NT2/D1 (cell line): ENCODE data around the gene DDX5.

Experiments
- DNase-seq: peaks from one replicate; pipeline ENCODE4 v3.0.0-alpha.2; 2011; ENCODE audit warnings: low read depth, low spot score
- H3K27me3 ChIP-seq: 2 replicates; pipeline ENCODE4 v1.6.0; 2011; ENCODE audit warnings: mild to moderate bottlenecking; ENCODE audit not compliant: insufficient read length, insufficient read depth
- H3K36me3 ChIP-seq: 2 replicates; pipeline ENCODE4 v1.6.1; 2011; ENCODE audit warnings: mild to moderate bottlenecking, low read length, mixed read lengths; ENCODE audit not compliant: insufficient read depth, insufficient read length
- H3K4me1 ChIP-seq: 2 replicates; pipeline ENCODE4 v1.5.1; 2011; ENCODE audit not compliant: insufficient read depth, insufficient read length
- H3K4me3 ChIP-seq: 2 replicates; pipeline ENCODE4 v1.5.1; 2011; ENCODE audit warnings: low read depth; ENCODE audit not compliant: insufficient read length
- H3K9ac ChIP-seq: 2 replicates; pipeline ENCODE4 v1.6.0; 2011; ENCODE audit warnings: low read depth; ENCODE audit not compliant: insufficient read length
- H3K9me3 ChIP-seq: 2 replicates; pipeline ENCODE4 v1.5.1; 2011; ENCODE audit warnings: mild to moderate bottlenecking, low read length; ENCODE audit not compliant: insufficient read depth
- SUZ12 ChIP-seq: IDR thresholded peaks from 2 replicates; pipeline ENCODE4 v1.6.1; 2011; ENCODE audit not compliant: insufficient read length, insufficient read depth; ENCODE audit errors: extremely low read depth
- YY1 ChIP-seq: IDR thresholded peaks from 2 replicates; pipeline ENCODE4 v1.6.1; 2011; ENCODE audit not compliant: insufficient read length, insufficient read depth
- ZNF274 ChIP-seq: IDR thresholded peaks from 2 replicates; pipeline ENCODE4 v1.6.1; 2011; ENCODE audit warnings: mild to moderate bottlenecking, low read depth, low read length

DDX5 gene

GRCh38 chr17:64491034-64491860 is 14.8 kb downstream of the DDX5 start:
- no peak overlapping the region for H3K9ac ChIP-seq
- TF ChIP-seq YY1 (no peak), SUZ12 (no peak), ZNF274 (no peak)
- no peaks in the 10 kb centered on the region for H3K27me3 ChIP-seq
- peaks cover 23% of the 10 kb centered on the region for H3K9me3 ChIP-seq
- H3K36me3 ChIP-seq = peaks cover 68% of the 10 kb centered on the region
- no peak overlapping the region for H3K4me3 ChIP-seq
- H3K4me1 ChIP-seq = no peaks in the 10 kb centered on the region
- DNase-seq = no peak

- peaks cover 23% of the 10 kb centered on the region for H3K9me3 ChIP-seq
- TF ChIP-seq ZNF274 (no peak), SUZ12 (no peak), YY1 (no peak)
- no peaks in the 10 kb centered on the region for H3K4me1 ChIP-seq
- H3K4me3 ChIP-seq = no peak overlapping the region
- H3K27me3 ChIP-seq = no peaks in the 10 kb centered on the region
- DNase-seq = no peak
- peaks cover 95% of the 10 kb centered on the region for H3K36me3 ChIP-seq
- H3K9ac ChIP-seq = no peak overlapping the region
Measured at GRCh38 chr17:64488301-64488700, 17.8 kb downstream of the DDX5 start.

GRCh38 chr17:64484380-64484779 is 21.7 kb downstream of the DDX5 start:
- TF ChIP-seq YY1 = no peak
- no peak for TF ChIP-seq SUZ12
- TF ChIP-seq ZNF274 = no peak
- Histone ChIP-seq H3K36me3 (peaks cover 85% of the 10 kb centered on the region), H3K4me1 (no peaks in the 10 kb centered on the region), H3K9ac (no peak overlapping the region), H3K9me3 (no peaks in the 10 kb centered on the region), H3K4me3 (no peak overlapping the region), H3K27me3 (no peaks in the 10 kb centered on the region)
- DNase-seq = no peak

DNA sequence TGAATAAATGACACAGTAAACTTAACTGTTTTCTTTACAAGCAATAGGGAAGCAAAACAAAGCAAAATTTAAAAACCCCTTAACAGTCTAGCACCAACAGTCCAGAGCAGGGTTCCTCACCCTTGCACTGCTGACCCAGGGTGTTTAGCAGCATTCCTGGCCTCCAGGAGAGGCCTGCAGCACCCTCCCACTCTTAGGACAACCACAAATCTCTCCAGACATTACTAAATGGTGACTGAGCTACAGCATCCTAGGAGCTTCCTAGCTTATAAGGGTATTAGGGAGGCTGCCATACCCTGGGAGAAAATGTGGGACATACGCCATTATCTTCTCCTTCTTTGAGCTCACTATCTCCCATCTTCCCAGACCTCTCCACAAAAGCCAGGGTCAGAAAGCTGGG is 25.1 kb downstream of the DDX5 start:
- DNase-seq = no peak
- peaks cover 69% of the 10 kb centered on the region for H3K36me3 ChIP-seq
- H3K4me1 ChIP-seq = no peaks in the 10 kb centered on the region
- no peak overlapping the region for H3K4me3 ChIP-seq
- H3K27me3 ChIP-seq = no peaks in the 10 kb centered on the region
- no peaks in the 10 kb centered on the region for H3K9me3 ChIP-seq
- H3K9ac ChIP-seq = no peak overlapping the region
- TF ChIP-seq ZNF274 (no peak), SUZ12 (no peak), YY1 (no peak)

DNA sequence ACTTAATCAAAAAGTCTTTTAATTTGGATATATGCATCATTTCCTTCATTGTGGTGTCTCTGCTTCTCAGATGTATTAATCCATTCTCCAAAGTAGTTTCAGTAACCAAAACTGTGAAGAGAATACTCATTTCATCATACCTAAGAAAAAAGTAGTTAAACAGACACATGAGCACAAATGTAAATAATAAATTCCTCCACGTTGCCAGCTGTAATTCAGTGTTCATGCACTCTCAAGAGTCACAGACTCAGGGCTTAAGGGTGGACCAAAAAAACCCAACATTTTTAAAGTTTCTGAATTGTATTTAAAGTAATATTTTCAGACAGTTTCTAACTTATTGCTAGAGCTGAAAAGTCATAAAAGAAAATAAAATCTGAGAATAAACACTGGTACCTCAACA is 28.2 kb downstream of the DDX5 start:
- Histone ChIP-seq H3K4me3 (no peak overlapping the region), H3K36me3 (peaks cover 39% of the 10 kb centered on the region), H3K9me3 (no peaks in the 10 kb centered on the region), H3K27me3 (no peaks in the 10 kb centered on the region), H3K9ac (no peak overlapping the region), H3K4me1 (no peaks in the 10 kb centered on the region)
- TF ChIP-seq SUZ12 (no peak), YY1 (no peak), ZNF274 (no peak)
- no peak for DNase-seq

DNA sequence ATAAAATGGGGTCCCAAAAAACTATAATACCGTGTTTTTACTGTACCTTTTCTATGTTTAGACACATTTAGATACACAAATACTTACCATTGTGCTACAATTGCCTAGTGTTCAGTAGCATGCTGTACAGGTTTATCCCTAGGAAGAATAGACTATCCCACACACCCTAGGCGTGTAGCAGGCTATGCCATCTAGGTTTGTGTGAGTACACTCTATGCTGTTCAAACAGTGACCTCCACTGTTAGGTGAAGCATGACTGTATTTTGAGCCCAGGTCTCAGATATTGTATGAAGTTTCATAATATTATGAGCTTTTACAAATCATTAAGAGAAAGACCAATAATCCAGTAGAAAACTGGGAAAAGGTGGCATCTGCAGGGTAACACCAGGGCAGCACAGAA is 33.5 kb downstream of the DDX5 start:
- TF ChIP-seq YY1 (no peak), ZNF274 (no peak), SUZ12 (no peak)

GRCh38 chr17:64471440-64471839 is 34.6 kb downstream of the DDX5 start:
- peaks cover 13% of the 10 kb centered on the region for H3K4me1 ChIP-seq
- no peak for DNase-seq
- H3K27me3 ChIP-seq = no peaks in the 10 kb centered on the region
- TF ChIP-seq SUZ12 (no peak), YY1 (no peak), ZNF274 (no peak)
- no peaks in the 10 kb centered on the region for H3K9me3 ChIP-seq
- no peaks in the 10 kb centered on the region for H3K36me3 ChIP-seq
- no peak overlapping the region for H3K9ac ChIP-seq
- H3K4me3 ChIP-seq = no peak overlapping the region

More for the DNA sequence above, 33.5 kb downstream of the DDX5 start:
- no peak overlapping the region for H3K9ac ChIP-seq
- peaks cover 6% of the 10 kb centered on the region for H3K36me3 ChIP-seq
- H3K27me3 ChIP-seq = no peaks in the 10 kb centered on the region
- no peaks in the 10 kb centered on the region for H3K9me3 ChIP-seq
- no peak overlapping the region for H3K4me3 ChIP-seq
- H3K4me1 ChIP-seq = peaks cover 13% of the 10 kb centered on the region
- no peak for DNase-seq
